H1 (cell line): Measurements from ENCODE around the gene PFKM. TPM values are rescaled to one million over a fixed set of nuclear protein-coding genes. Genes with fewer than 3 reads are reported as not detected.

ENCODE experiments used
- CTCF ChIA-PET: fragments of 300-600 bp; sonication (Branson Sonifier 250); formaldehyde crosslinking; loops from one replicate; lab custom pipeline; 2021; ENCODE audit not compliant: partially characterized antibody; lab: Charles Lee
- POLR2A ChIA-PET: fragments of 300-600 bp; sonication (Branson Sonifier 250); formaldehyde crosslinking; loops from one replicate; lab custom pipeline; 2021; ENCODE audit warnings: inconsistent platforms; ENCODE audit not compliant: partially characterized antibody; lab: Charles Lee
- DNase-seq, 2 experiments: peaks; one replicate each; pipeline versions ENCODE4 v3.0.0 to v3.0.0-alpha.2; 2010 to 2022; ENCODE audit warnings: low spot score in 2 of 2, low read depth in 1 of 2, mixed read lengths in 1 of 2
- FAIRE-seq: peaks from 2 replicates; lab custom pipeline; 2011; peaks lifted over from hg19 to GRCh38; lab: Jason Lieb, UNC
- H2AFZ ChIP-seq: 2 replicates; pipeline ENCODE4 v1.8.1; 2012; ENCODE audit warnings: low read length, inconsistent platforms
- H2AK5ac ChIP-seq: 2 replicates; pipeline ENCODE4 v1.6.1; 2013; ENCODE audit warnings: low read depth, low read length
- H2BK120ac ChIP-seq: replicated peaks from 2 replicates; pipeline ENCODE3; 2013; ENCODE audit warnings: low read depth, low read length, inconsistent platforms
- H2BK12ac ChIP-seq: 2 replicates; pipeline ENCODE4 v1.6.1; 2013; ENCODE audit warnings: low read depth, low read length
- H2BK15ac ChIP-seq: 2 replicates; pipeline ENCODE4 v1.6.1; 2013; ENCODE audit warnings: low read length
- H2BK20ac ChIP-seq: 2 replicates; pipeline ENCODE4 v1.6.1; 2013; ENCODE audit warnings: low read length
- H2BK5ac ChIP-seq: 2 replicates; pipeline ENCODE4 v1.6.1; 2013; ENCODE audit warnings: low read depth, low read length
- H3K14ac ChIP-seq: 2 replicates; pipeline ENCODE4 v1.6.1; 2013; ENCODE audit warnings: inconsistent platforms; ENCODE audit not compliant: insufficient read length
- H3K18ac ChIP-seq: 2 replicates; pipeline ENCODE4 v1.6.1; 2013; ENCODE audit warnings: low read length; ENCODE audit errors: extremely low read depth
- H3K23ac ChIP-seq: 2 replicates; pipeline ENCODE4 v1.6.1; 2013; ENCODE audit warnings: inconsistent platforms; ENCODE audit not compliant: insufficient read length
- H3K23me2 ChIP-seq: 2 replicates; pipeline ENCODE4 v1.6.1; 2013; ENCODE audit warnings: low read depth, low read length
- H3K27ac ChIP-seq: 2 replicates; pipeline ENCODE4 v1.6.1; 2011; ENCODE audit warnings: low read depth, low read length, inconsistent platforms
- H3K27me3 ChIP-seq, 4 experiments: replicated peaks in 1 of 4; 1 replicate in 1 of 4; 2 replicates in 3 of 4; pipeline versions ENCODE4 v1.6.1 to v1.8.1; 2011 to 2013; ENCODE audit warnings: low read length in 3 of 4, mild to moderate bottlenecking in 3 of 4, inconsistent platforms in 2 of 4, mixed read lengths in 2 of 4, moderate library complexity in 1 of 4; ENCODE audit not compliant: control insufficient read depth in 3 of 4, insufficient read depth in 3 of 4; ENCODE audit errors: extremely low read depth in 1 of 4
- H3K36me3 ChIP-seq, 4 experiments: 2 replicates each; pipeline versions ENCODE4 v1.6.1 to v1.8.1; 2011 to 2013; ENCODE audit warnings: mild to moderate bottlenecking in 4 of 4, low read length in 3 of 4, moderate library complexity in 2 of 4, control low read depth in 1 of 4, inconsistent platforms in 1 of 4; ENCODE audit not compliant: insufficient read depth in 4 of 4, control insufficient read depth in 2 of 4
- H3K4ac ChIP-seq: replicated peaks from 2 replicates; pipeline ENCODE3; 2013; ENCODE audit warnings: low read length, low read depth, mixed read lengths, inconsistent platforms; ENCODE audit not compliant: insufficient read length
- H3K4me1 ChIP-seq, 4 experiments: replicated peaks in 1 of 4; 1 replicate in 1 of 4; 2 replicates in 3 of 4; pipeline versions ENCODE4 v1.6.1 to v1.8.1; 2011 to 2013; ENCODE audit warnings: low read length in 3 of 4, inconsistent platforms in 2 of 4, mixed read lengths in 1 of 4; ENCODE audit not compliant: insufficient read depth in 4 of 4, control insufficient read depth in 3 of 4
- H3K4me2 ChIP-seq, 2 experiments: 2 replicates each; pipeline versions ENCODE4 v1.6.1 to v1.8.1; 2011 to 2013; ENCODE audit warnings: low read depth in 2 of 2, low read length in 2 of 2, control low read depth in 1 of 2, inconsistent platforms in 1 of 2, mild to moderate bottlenecking in 1 of 2; ENCODE audit not compliant: insufficient read depth in 1 of 2
- H3K4me3 ChIP-seq, 4 experiments: fragments of 200-600, 300-600 bp in 1 of 4; sonication (generic), shearing (Covaris generic), sonication (Bioruptor Twin) in 1 of 4; 2 replicates each; pipeline versions ENCODE4 v1.5.1 to v1.8.1; 2011 to 2016; ENCODE audit warnings: low read length in 4 of 4, low read depth in 3 of 4, control low read depth in 2 of 4, inconsistent platforms in 2 of 4, mild to moderate bottlenecking in 2 of 4, mixed read lengths in 1 of 4, moderate library complexity in 1 of 4; ENCODE audit not compliant: insufficient read depth in 2 of 4; ENCODE audit errors: extremely low read depth in 1 of 4
- H3K56ac ChIP-seq: replicated peaks from 2 replicates; pipeline ENCODE3; 2013; ENCODE audit warnings: low read depth, mild to moderate bottlenecking, mixed read lengths, low read length, inconsistent platforms; ENCODE audit not compliant: insufficient read length
- H3K79me1 ChIP-seq: 2 replicates; pipeline ENCODE4 v1.6.1; 2013; ENCODE audit warnings: low read depth, low read length, control low read depth
- H3K79me2 ChIP-seq, 2 experiments: 2 replicates each; pipeline versions ENCODE4 v1.6.1 to v1.8.1; 2012 to 2013; ENCODE audit warnings: low read length in 2 of 2, mild to moderate bottlenecking in 2 of 2, inconsistent platforms in 1 of 2; ENCODE audit not compliant: insufficient read depth in 2 of 2, control insufficient read depth in 1 of 2
- H3K9ac ChIP-seq, 4 experiments: replicated peaks in 1 of 4; 1 replicate in 1 of 4; 2 replicates in 3 of 4; pipeline versions ENCODE4 v1.6.1 to v1.8.1; 2011 to 2013; ENCODE audit warnings: low read depth in 3 of 4, low read length in 3 of 4, control low read depth in 2 of 4, mild to moderate bottlenecking in 2 of 4, moderate library complexity in 2 of 4, inconsistent platforms in 1 of 4; ENCODE audit errors: extremely low read depth in 1 of 4
- H3K9me3 ChIP-seq, 2 experiments: 2 replicates each; pipeline versions ENCODE4 v1.6.1 to v1.8.1; 2012 to 2013; ENCODE audit warnings: mild to moderate bottlenecking in 2 of 2, moderate library complexity in 2 of 2, control low read depth in 1 of 2, inconsistent platforms in 1 of 2, low read depth in 1 of 2, low read length in 1 of 2, mixed read lengths in 1 of 2; ENCODE audit not compliant: insufficient read depth in 2 of 2
- H4K20me1 ChIP-seq, 2 experiments: replicated peaks in 1 of 2; 2 replicates each; pipeline versions ENCODE3 to v1.8.1; 2011 to 2013; ENCODE audit warnings: inconsistent platforms in 2 of 2, low read length in 2 of 2, mild to moderate bottlenecking in 1 of 2; ENCODE audit not compliant: insufficient read depth in 2 of 2, control insufficient read depth in 1 of 2
- H4K5ac ChIP-seq: 2 replicates; pipeline ENCODE4 v1.6.1; 2013; ENCODE audit warnings: low read length, low read depth, mixed read lengths, inconsistent platforms; ENCODE audit not compliant: insufficient read length
- H4K8ac ChIP-seq: 2 replicates; pipeline ENCODE4 v1.8.0; 2013; ENCODE audit warnings: mild to moderate bottlenecking, moderate library complexity, low read length, inconsistent platforms; ENCODE audit not compliant: insufficient read depth; ENCODE audit errors: extremely low read depth
- H4K91ac ChIP-seq: replicated peaks from 2 replicates; pipeline ENCODE3; 2013; ENCODE audit warnings: low read length, mixed read lengths, inconsistent platforms; ENCODE audit not compliant: insufficient read length
- ASH2L ChIP-seq: fragments of 200-600, 300-600 bp; sonication (generic); IDR thresholded peaks from one replicate; pipeline ENCODE4 v1.7.1; 2017; ENCODE audit warnings: low read length
- BCL11A ChIP-seq, 2 experiments: IDR thresholded peaks; one replicate each; pipeline ENCODE4 v1.6.1; 2011; ENCODE audit warnings: low read depth in 2 of 2, low read length in 2 of 2, mild to moderate bottlenecking in 2 of 2
- CHD1 ChIP-seq: IDR thresholded peaks from 2 replicates; pipeline ENCODE4 v1.6.1; 2012; ENCODE audit warnings: low read depth, low read length, improper control_type of control experiment
- CTBP2 ChIP-seq: IDR thresholded peaks from 2 replicates; pipeline ENCODE4 v1.7.0; 2011; ENCODE audit warnings: borderline replicate concordance, mild to moderate bottlenecking, moderate library complexity, mixed read lengths, low read length; ENCODE audit not compliant: insufficient read depth, insufficient read length
- EZH2 ChIP-seq: fragments of 200-600 bp; sonication (generic); IDR thresholded peaks from 2 replicates; pipeline ENCODE4 v1.7.1; 2012; ENCODE audit warnings: low read depth, mild to moderate bottlenecking, moderate library complexity, low read length, inconsistent platforms; ENCODE audit not compliant: severe bottlenecking
- FOSL1 ChIP-seq: IDR thresholded peaks from 2 replicates; pipeline ENCODE4 v1.6.1; 2011; ENCODE audit warnings: mild to moderate bottlenecking, low read depth, low read length, moderate library complexity; ENCODE audit not compliant: insufficient read depth
- MAX ChIP-seq: IDR thresholded peaks from 2 replicates; pipeline ENCODE4 v1.6.1; 2012; ENCODE audit warnings: inconsistent platforms
- RFX5 ChIP-seq: IDR thresholded peaks from 2 replicates; pipeline ENCODE4 v1.6.1; 2011; ENCODE audit warnings: low read depth, low read length, improper control_type of control experiment, borderline replicate concordance
- RXRA ChIP-seq: IDR thresholded peaks from 2 replicates; pipeline ENCODE4 v1.6.1; 2011; ENCODE audit warnings: low read depth, mild to moderate bottlenecking, low read length, moderate library complexity; ENCODE audit not compliant: insufficient read depth
- TAF7 ChIP-seq: optimal IDR thresholded peaks from 2 replicates; pipeline ENCODE3; 2011; ENCODE audit warnings: low read depth, mild to moderate bottlenecking, inconsistent platforms, low read length, moderate library complexity, borderline replicate concordance
- WGBS, 2 experiments: shearing (Covaris generic) in 1 of 2; methylation state at CpG; one replicate each; pipeline versions ENCODE4 v1.1.6 to v1.1.7; 2013 to 2015; ENCODE audit warnings: low lambda C conversion rate in 2 of 2, mixed read lengths in 2 of 2, inconsistent platforms in 1 of 2, low coverage in 1 of 2, missing lambda C conversion rate in 1 of 2; ENCODE audit not compliant: insufficient replicate concordance in 2 of 2, insufficient coverage in 1 of 2, insufficient read length in 1 of 2; ENCODE audit errors: extremely low coverage in 1 of 2, missing lambda C conversion rate in 1 of 2; 5-methylcytosine and 5-hydroxymethylcytosine counted together
- polyA plus RNA-seq, 7 experiments: library from polyadenylated mRNA; depleted of rRNA in 3 of 7; stranded (reverse) in 5 of 7; unstranded in 2 of 7; fragments of >200 nt in 5 of 7; fragments of 200-250 nt in 2 of 7; gene quantifications; 1 replicate in 5 of 7; 2 replicates in 1 of 7; 4 replicates in 1 of 7; pipeline versions ENCODE4 v1.2.1 to v1.2.3, GENCODE V29; 2011 to 2013; ENCODE audit warnings: missing spikeins in 2 of 7, mixed read lengths in 2 of 7
- total RNA-seq: library from RNA; stranded (reverse); fragmentation: NEBNext Ultra II Directional; extraction: Animal tissue kit (Norgen Biotek cat#: 25700); gene quantifications from 2 replicates; pipeline ENCODE4 v1.2.1, GENCODE V29; 2021

PFKM gene
- total and polyA plus RNA-seq, 2 of the 8 experiments (the other 6 are each of a cell fraction or from before 2014, with no cell fraction given): 62.6 to 106 TPM

- Histone ChIP-seq H3K9ac (peak overlapping the region in 3 of 4 experiments; percentile 76 to 98 (median 96); a peak in 4 of 7 replicates), H3K23ac (no peak overlapping the region), H4K91ac (peak overlapping the region; percentile 31), H2BK5ac (no peak overlapping the region), H2BK15ac (no peak overlapping the region), H3K9me3 (no peaks in the 10 kb centered on the region), H3K56ac (no peak overlapping the region), H2AK5ac (no peak overlapping the region), H2BK12ac (no peak overlapping the region; the same call in 1 of the 2 replicates), H3K4me3 (peak overlapping the region; percentile 93 to 99 (median 96); a peak in 7 of 8 replicates), H3K14ac (no peak overlapping the region), H2AFZ (peak overlapping the region; percentile 99), H3K27ac (peak overlapping the region; percentile 99; the same call in 1 of the 2 replicates), H3K23me2 (peaks cover 3% of the 10 kb centered on the region; the same call in 1 of the 2 replicates), H2BK120ac (no peak overlapping the region), H3K79me2 (peaks cover 6 to 34% of the 10 kb centered on the region in 2 experiments; a peak in 3 of 4 replicates), H4K20me1 (no peaks in the 10 kb centered on the region), H2BK20ac (no peak overlapping the region), H3K79me1 (peaks cover 3% of the 10 kb centered on the region; the same call in 1 of the 2 replicates), H4K5ac (no peak overlapping the region), H4K8ac (no peak overlapping the region), H3K4me1 (peaks cover 0 to 6% (median 3%) of the 10 kb centered on the region in 4 experiments; a peak in 4 of 7 replicates), H3K27me3 (peaks cover 0 to 5% (median 0%) of the 10 kb centered on the region in 4 experiments; a peak in 2 of 7 replicates), H3K18ac (no peak overlapping the region), H3K36me3 (no peaks in the 10 kb centered on the region), H3K4me2 (peak overlapping the region; percentile 84 to 90), H3K4ac (no peak overlapping the region)
- whole genome bisulfite sequencing, 2 experiments: 77% methylated on average over 5 of the region's 5 CpGs; no CpG with 5 or more reads in 1 of the 2 experiments
- ChIA-PET CTCF (interaction anchor here (0.9 to 2.8 kb wide), 7 partner anchors 10 to 327 kb away, joined by 3 to 11 read pairs (median 3); partner anchors contain the start of gene PFKM), POLR2A (interaction anchor here (0.7 to 7.5 kb wide), 16 partner anchors 8 to 106 kb away, joined by 3 to 56 read pairs (median 4); partner anchors contain the start of genes ASB8 and PFKM)
- DNase-seq: no peak
- no peak for FAIRE-seq
- TF ChIP-seq EZH2: no peak
- no peak for TF ChIP-seq CTBP2
- no peak for TF ChIP-seq ASH2L
- TF ChIP-seq BCL11A (IDR thresholded peaks at IDR 0.05; ENCODE audit: low read depth in 2 of 2, low read length in 2 of 2): no peak
- no peak for TF ChIP-seq FOSL1
- TF ChIP-seq CHD1: no peak
- TF ChIP-seq TAF7: no peak
- TF ChIP-seq RXRA: no peak
- TF ChIP-seq MAX: no peak
- no peak for TF ChIP-seq RFX5
These were observed 12.2 kb upstream of the PFKM start for GRCh38 chr12:48106681-48107613.
